Hepatocyte (in vitro differentiated cells): ENCODE measurements around the gene SPECC1L. TPM values are rescaled to one million over a fixed set of nuclear protein-coding genes. Genes with fewer than 3 reads are reported as not detected.

Experiments used
- DNase-seq: peaks from one replicate; pipeline ENCODE4 v3.0.0-alpha.2; 2016; ENCODE audit warnings: low spot score
- H2AFZ ChIP-seq: fragments of 200-600 bp; sonication (generic); 2 replicates; pipeline ENCODE4 v1.6.0; 2016; ENCODE audit warnings: antibody characterized with exemption, mild to moderate bottlenecking
- H3K27ac ChIP-seq: fragments of 200-600 bp; sonication (generic); 2 replicates; pipeline ENCODE4 v1.5.1; 2016; ENCODE audit warnings: mild to moderate bottlenecking
- H3K27me3 ChIP-seq: fragments of 200-600 bp; sonication (generic); 2 replicates; pipeline ENCODE4 v1.6.1; 2016
- H3K36me3 ChIP-seq: fragments of 200-600 bp; sonication (generic); replicated peaks from 2 replicates; pipeline ENCODE4 v1.5.1; 2016; ENCODE audit warnings: low read depth; ENCODE audit not compliant: insufficient read depth
- H3K4me1 ChIP-seq: fragments of 200-600 bp; sonication (generic); 2 replicates; pipeline ENCODE4 v1.5.1; 2016; ENCODE audit warnings: mild to moderate bottlenecking, moderate library complexity; ENCODE audit not compliant: insufficient read depth
- H3K4me2 ChIP-seq: fragments of 200-600 bp; sonication (generic); 2 replicates; pipeline ENCODE4 v1.6.0; 2016
- H3K4me3 ChIP-seq: fragments of 200-600 bp; sonication (generic); 2 replicates; pipeline ENCODE4 v1.5.1; 2016; ENCODE audit warnings: mild to moderate bottlenecking
- H3K79me2 ChIP-seq: fragments of 200-600 bp; sonication (generic); 2 replicates; pipeline ENCODE4 v1.6.0; 2017; ENCODE audit warnings: mild to moderate bottlenecking
- H3K9me2 ChIP-seq: fragments of 200-600 bp; sonication (generic); replicated peaks from 2 replicates; pipeline ENCODE4 v1.6.0; 2017; ENCODE audit warnings: mild to moderate bottlenecking; ENCODE audit not compliant: insufficient read depth
- H3K9me3 ChIP-seq: fragments of 200-600 bp; sonication (generic); 2 replicates; pipeline ENCODE4 v1.5.1; 2016; ENCODE audit warnings: low read depth, mild to moderate bottlenecking
- H4K20me1 ChIP-seq: fragments of 200-600 bp; sonication (generic); 2 replicates; pipeline ENCODE4 v1.6.0; 2016; ENCODE audit warnings: mild to moderate bottlenecking; ENCODE audit not compliant: insufficient read depth, poor library complexity, severe bottlenecking
- EZH2 ChIP-seq: fragments of 200-600 bp; sonication (generic); IDR thresholded peaks from 2 replicates; pipeline ENCODE4 v1.6.1; 2016; ENCODE audit warnings: antibody characterized with exemption, mild to moderate bottlenecking, borderline replicate concordance
- EZH2phosphoT487 ChIP-seq: fragments of 200-600 bp; sonication (generic); IDR thresholded peaks from one replicate; pipeline ENCODE4 v1.6.1; 2018; ENCODE audit warnings: antibody characterized with exemption, mild to moderate bottlenecking, low read depth, moderate library complexity; ENCODE audit not compliant: unreplicated experiment, severe bottlenecking
- WGBS: methylation state at CpG from one replicate; pipeline ENCODE4 v1.1.6; 2016; ENCODE audit warnings: low lambda C conversion rate; ENCODE audit errors: missing lambda C conversion rate; 5-methylcytosine and 5-hydroxymethylcytosine counted together
- polyA plus RNA-seq: library from polyadenylated mRNA; unstranded; fragments of >200 nt; fragmentation: Nextera tagmentation; extraction: Ambion mirVana; gene quantifications from 2 replicates; pipeline ENCODE4 v1.2.1, GENCODE V29; 2016
- total RNA-seq: library from RNA; depleted of rRNA; stranded (reverse); fragments of >200 nt; gene quantifications from 2 replicates; pipeline ENCODE4 v1.2.3, GENCODE V29; 2014
- TF ChIP-seq, protein P1 (sequence below): fragments of 200-600 bp; sonication (generic); IDR thresholded peaks from 2 replicates; pipeline ENCODE4 v1.5.1; 2016; ENCODE audit warnings: antibody characterized with exemption, mild to moderate bottlenecking; ENCODE audit not compliant: poor library complexity

The SPECC1L gene
- total and polyA plus RNA-seq, 2 experiments from 2014 or later: 13.0 to 28.3 TPM

DNA sequence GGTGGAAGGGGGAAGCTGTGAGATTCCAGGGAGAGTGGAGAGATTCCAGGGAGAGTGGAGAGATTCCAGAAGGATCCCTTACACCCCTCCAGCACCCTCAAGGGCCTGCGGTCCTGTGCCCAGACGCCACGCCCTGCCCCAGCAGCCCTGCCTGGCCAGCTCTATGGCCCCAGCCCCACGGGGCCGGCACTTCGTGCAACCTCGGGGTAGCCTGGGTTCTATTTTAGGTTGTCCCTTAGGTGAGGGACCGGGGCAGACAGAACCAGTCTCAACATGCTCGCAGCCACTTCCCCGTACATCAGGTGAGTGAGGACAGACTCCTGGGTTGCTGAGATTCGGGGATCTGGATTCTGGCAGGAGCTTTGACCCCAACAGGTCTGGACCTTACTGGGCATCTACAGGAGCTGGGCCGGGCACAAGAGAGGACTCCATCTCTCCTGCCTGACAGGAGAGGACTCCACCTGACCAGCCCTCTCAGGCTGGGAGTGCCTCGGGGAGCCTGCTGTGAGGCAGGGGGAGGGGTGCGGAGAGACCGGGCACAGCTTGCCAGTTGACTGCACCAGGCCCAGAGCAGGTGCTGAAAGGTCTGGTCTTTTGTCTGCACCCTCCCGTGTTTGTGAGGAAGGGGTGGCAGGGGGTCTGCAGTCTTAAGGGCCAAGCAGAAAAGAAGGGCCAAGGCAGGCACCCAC, 148.3 kb downstream of the SPECC1L start:
- H3K4me2 ChIP-seq: no peak overlapping the region
- 87% methylated on average over 16 of the region's 16 CpGs for WGBS
- no peaks in the 10 kb centered on the region for H3K9me3 ChIP-seq
- no peaks in the 10 kb centered on the region for H3K9me2 ChIP-seq
- H3K36me3 ChIP-seq: no peaks in the 10 kb centered on the region
- peaks cover 3% of the 10 kb centered on the region for H3K4me1 ChIP-seq
- no peak overlapping the region for H3K4me3 ChIP-seq
- no peaks in the 10 kb centered on the region for H3K27me3 ChIP-seq
- TF ChIP-seq, protein P1, sequence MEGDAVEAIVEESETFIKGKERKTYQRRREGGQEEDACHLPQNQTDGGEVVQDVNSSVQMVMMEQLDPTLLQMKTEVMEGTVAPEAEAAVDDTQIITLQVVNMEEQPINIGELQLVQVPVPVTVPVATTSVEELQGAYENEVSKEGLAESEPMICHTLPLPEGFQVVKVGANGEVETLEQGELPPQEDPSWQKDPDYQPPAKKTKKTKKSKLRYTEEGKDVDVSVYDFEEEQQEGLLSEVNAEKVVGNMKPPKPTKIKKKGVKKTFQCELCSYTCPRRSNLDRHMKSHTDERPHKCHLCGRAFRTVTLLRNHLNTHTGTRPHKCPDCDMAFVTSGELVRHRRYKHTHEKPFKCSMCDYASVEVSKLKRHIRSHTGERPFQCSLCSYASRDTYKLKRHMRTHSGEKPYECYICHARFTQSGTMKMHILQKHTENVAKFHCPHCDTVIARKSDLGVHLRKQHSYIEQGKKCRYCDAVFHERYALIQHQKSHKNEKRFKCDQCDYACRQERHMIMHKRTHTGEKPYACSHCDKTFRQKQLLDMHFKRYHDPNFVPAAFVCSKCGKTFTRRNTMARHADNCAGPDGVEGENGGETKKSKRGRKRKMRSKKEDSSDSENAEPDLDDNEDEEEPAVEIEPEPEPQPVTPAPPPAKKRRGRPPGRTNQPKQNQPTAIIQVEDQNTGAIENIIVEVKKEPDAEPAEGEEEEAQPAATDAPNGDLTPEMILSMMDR: no peak
- no peak for TF ChIP-seq EZH2phosphoT487
- TF ChIP-seq EZH2: no peak
- DNase-seq: no peak
- no peaks in the 10 kb centered on the region for H3K79me2 ChIP-seq
- no peak overlapping the region for H2AFZ ChIP-seq
- H3K27ac ChIP-seq: no peak overlapping the region
- no peaks in the 10 kb centered on the region for H4K20me1 ChIP-seq

DNA sequence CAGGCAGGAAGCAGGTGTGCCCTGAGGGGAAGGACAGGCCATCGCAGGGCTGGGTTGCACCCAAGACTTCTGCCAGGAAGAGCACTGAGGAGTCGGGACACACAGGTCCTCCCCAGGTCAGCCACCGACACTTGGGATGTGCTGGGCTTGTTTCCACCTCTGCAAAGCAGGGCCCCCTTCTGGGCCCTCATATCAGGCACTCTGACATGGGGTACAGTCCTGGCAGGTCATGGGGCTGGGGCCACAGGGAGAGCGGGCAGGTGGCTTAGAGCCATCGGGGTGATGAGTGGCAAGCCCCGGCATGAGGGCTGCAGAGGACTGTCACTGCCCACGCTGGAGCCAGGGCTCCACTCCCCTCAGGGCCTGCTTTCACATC, 148.8 kb downstream of the SPECC1L start:
- H3K27me3 ChIP-seq: peaks cover 5% of the 10 kb centered on the region
- TF ChIP-seq EZH2: no peak
- TF ChIP-seq, protein P1: no peak
- no peak for TF ChIP-seq EZH2phosphoT487
- no peaks in the 10 kb centered on the region for H4K20me1 ChIP-seq
- no peaks in the 10 kb centered on the region for H3K36me3 ChIP-seq
- no peaks in the 10 kb centered on the region for H3K79me2 ChIP-seq
- no peaks in the 10 kb centered on the region for H3K9me3 ChIP-seq
- WGBS: 94% methylated on average over 7 of the region's 7 CpGs
- H3K4me3 ChIP-seq: no peak overlapping the region
- H3K4me2 ChIP-seq: no peak overlapping the region
- H3K4me1 ChIP-seq: peaks cover 6% of the 10 kb centered on the region
- no peaks in the 10 kb centered on the region for H3K9me2 ChIP-seq
- no peak overlapping the region for H2AFZ ChIP-seq
- DNase-seq: no peak
- no peak overlapping the region for H3K27ac ChIP-seq

DNA sequence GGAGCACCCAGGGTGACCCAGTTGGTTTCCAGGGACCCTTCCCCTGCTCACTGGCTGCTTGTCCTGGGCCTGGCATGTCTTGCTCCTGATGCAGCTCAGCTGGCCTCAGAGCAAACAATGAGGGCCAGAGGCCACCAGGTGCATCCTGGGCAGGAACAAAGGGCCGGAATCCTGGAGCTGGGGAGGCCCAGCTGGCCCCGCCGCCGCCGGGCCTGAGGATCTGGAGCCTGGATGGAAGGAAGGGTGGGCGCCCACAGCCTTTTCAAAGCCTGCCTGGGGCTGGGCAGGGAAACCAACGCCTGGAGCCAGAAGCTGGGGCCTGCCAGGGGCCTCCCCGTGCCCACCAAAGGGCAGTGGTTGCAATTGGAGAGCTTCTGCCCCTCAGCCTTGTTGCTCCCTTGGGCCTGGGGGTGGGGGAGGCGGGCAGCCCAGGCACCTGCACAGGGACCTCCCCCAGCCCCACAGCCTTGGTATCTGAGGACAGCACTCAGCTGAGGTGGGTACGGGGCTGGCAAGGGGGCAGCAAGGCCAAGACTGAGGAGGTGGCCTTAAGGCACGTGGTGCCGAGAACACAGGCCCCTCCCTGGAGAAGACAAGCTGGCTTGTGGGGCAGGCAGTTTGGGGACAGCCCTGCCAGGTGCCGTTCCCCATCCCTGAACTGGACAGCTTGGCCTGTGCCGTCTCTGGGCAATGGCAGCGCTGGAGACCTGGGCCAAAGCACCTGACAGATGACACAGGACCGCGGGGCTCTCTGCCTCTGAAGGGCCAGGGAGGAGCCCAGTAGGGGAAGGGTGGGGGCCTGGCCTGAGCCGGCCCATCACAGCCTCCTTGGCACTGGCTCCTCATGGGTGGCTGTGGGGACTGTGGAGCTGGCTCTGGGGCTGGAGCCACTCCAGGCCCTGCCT, 149.7 kb downstream of the SPECC1L start:
- peaks cover 12% of the 10 kb centered on the region for H3K27me3 ChIP-seq
- no peak overlapping the region for H2AFZ ChIP-seq
- H3K36me3 ChIP-seq: no peaks in the 10 kb centered on the region
- H3K9me3 ChIP-seq: no peaks in the 10 kb centered on the region
- H3K79me2 ChIP-seq: no peaks in the 10 kb centered on the region
- DNase-seq: no peak
- WGBS: 71% methylated on average over 17 of the region's 18 CpGs
- no peak overlapping the region for H3K27ac ChIP-seq
- H3K4me3 ChIP-seq: no peak overlapping the region
- H4K20me1 ChIP-seq: no peaks in the 10 kb centered on the region
- H3K4me1 ChIP-seq: peaks cover 8% of the 10 kb centered on the region
- no peaks in the 10 kb centered on the region for H3K9me2 ChIP-seq
- TF ChIP-seq, protein P1: no peak
- TF ChIP-seq EZH2 (no peak), EZH2phosphoT487 (no peak)
- H3K4me2 ChIP-seq: no peak overlapping the region
